HAP-1 (cell line): ENCODE results near the gene SH2D1B.

Experiments used
- DNase-seq, 2 experiments: peaks; one replicate each; pipeline ENCODE4 v3.0.0-alpha.2; 2016 to 2020; ENCODE audit warnings: low spot score in 2 of 2
- H3K27me3 ChIP-seq: fragments of 250-450 bp; sonication (Bioruptor Pico); 2 replicates; pipeline ENCODE4 v1.5.1; 2020; ENCODE audit warnings: low read depth, mild to moderate bottlenecking, moderate library complexity
- H3K36me3 ChIP-seq: fragments of 250-450 bp; sonication (Bioruptor Pico); replicated peaks from 2 replicates; pipeline ENCODE4 v1.5.1; 2020; ENCODE audit warnings: mild to moderate bottlenecking
- H3K4me1 ChIP-seq: fragments of 250-450 bp; sonication (Bioruptor Pico); 2 replicates; pipeline ENCODE4 v1.5.1; 2020; ENCODE audit warnings: mild to moderate bottlenecking
- H3K4me3 ChIP-seq: fragments of 250-450 bp; sonication (Bioruptor Pico); 2 replicates; pipeline ENCODE4 v1.5.1; 2020; ENCODE audit warnings: mild to moderate bottlenecking, moderate library complexity
- H3K9me3 ChIP-seq: fragments of 250-450 bp; sonication (Bioruptor Pico); 2 replicates; pipeline ENCODE4 v1.5.1; 2020; ENCODE audit warnings: mild to moderate bottlenecking, moderate library complexity
- in situ Hi-C: fragments of 300-500 bp; cut with MboI; formaldehyde crosslinking; loops from 3 replicates; pipeline ENCODE4 v1.14.3; 2020; ENCODE audit warnings: low sequenced_read_pairs, inconsistent platforms, mixed read lengths

SH2D1B gene

DNA sequence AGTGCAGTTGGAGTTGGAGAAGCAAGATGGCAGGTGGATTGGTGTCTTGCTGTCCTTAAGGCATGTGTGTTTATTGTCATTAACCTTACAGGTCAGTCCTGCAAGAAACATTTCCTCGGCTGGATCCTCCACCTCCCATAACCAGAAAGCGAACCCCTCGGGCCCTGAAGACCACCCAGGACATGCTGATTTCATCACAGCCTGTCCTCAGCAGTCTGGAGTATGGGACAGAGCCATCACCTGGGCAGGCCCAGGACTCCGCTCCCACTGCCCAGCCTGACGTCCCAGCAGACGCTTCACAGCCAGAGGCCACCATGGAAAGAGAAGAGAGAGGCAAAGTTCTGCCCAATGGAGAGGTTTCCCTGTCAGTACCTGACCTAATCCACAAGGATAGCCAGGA lies 28.8 kb downstream of the SH2D1B start:
- no peaks in the 10 kb centered on the region for H3K27me3 ChIP-seq
- no peak for DNase-seq
- no peaks in the 10 kb centered on the region for H3K4me1 ChIP-seq
- no peaks in the 10 kb centered on the region for H3K9me3 ChIP-seq
- H3K4me3 ChIP-seq, result no peak overlapping the region
- in situ Hi-C loops, result loop anchor here (10.0 kb wide), 1 partner anchor 328 kb away; no protein-coding TSS in a partner anchor
- no peaks in the 10 kb centered on the region for H3K36me3 ChIP-seq

DNA sequence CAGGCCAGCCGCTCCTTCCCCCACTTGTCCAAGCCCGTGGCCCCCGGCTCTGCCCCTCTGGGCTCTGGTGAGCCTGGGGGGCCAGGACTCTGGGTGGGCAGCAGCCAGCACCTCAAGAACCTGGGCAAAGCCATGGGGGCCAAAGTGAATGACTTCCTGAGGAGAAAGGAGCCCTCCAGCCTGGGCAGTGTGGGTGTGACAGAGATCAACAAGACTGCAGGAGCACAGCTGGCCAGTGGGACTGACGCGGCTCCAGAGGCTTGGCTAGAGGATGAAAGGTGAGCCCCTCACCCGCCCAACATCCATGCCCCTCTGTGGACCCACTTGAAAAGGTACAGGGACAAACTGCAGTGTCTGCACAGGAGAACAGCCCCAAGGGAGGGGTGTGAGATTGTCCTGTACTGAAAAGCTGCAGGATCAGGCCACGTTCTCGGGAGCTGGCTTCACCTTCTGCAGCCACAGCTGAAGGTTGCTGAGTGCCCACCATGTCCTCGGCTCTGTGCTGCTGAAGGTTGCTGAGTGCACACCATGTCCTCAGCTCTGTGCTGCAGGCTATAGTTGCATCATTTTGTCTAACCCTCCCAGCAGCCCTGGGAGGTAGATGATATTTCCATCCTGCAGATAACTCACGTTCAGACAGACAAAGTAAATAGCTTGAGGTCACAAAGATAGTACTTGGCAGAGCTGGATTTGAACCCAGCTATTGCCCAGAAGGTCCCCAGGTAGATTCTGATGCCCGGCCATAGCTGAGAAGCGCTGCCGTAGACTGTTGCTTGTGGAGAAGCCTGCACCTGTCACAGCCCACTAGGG lies 29.8 kb downstream of the SH2D1B start:
- Histone ChIP-seq H3K27me3 (no peaks in the 10 kb centered on the region), H3K36me3 (no peaks in the 10 kb centered on the region), H3K9me3 (no peaks in the 10 kb centered on the region), H3K4me3 (no peak overlapping the region), H3K4me1 (no peaks in the 10 kb centered on the region)
- no peak for DNase-seq
- in situ Hi-C loops, result loop anchor here (10.0 kb wide), 1 partner anchor 327 kb away; no protein-coding TSS in a partner anchor

DNA sequence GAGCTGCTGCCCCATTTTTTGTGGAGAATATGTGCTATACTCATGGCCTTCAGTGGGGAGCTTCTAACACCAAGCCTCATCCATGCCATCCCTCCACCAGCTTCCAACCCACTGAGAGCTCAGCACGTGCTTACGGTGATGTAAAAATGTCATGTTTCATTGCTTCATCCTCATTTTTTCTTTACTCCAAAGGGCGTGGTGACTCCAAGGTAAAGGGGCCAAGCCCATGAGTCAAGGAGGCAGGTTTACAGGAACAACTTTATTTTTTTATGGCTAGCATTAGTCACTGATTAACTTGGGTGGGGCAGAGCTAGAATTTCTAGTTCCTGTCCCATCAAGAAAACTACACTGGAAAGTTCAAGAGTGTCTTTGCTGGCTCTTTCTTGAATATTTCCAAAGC lies 30.6 kb downstream of the SH2D1B start, which contains the start of gene C1orf226:
TSS of gene C1orf226 (plus strand) at position 346 of the 400 bp plus-strand sequence. CDS start 174 bp downstream, outside the sequence.
- DNase-seq, result no peak
- in situ Hi-C loops, result loop anchor here (10.0 kb wide), 1 partner anchor 327 kb away; no protein-coding TSS in a partner anchor
- Histone ChIP-seq H3K9me3 (no peaks in the 10 kb centered on the region), H3K36me3 (no peaks in the 10 kb centered on the region), H3K4me3 (no peak within 1 kb of the TSS), H3K27me3 (no peaks in the 10 kb centered on the region), H3K4me1 (no peaks in the 10 kb centered on the region)

DNA sequence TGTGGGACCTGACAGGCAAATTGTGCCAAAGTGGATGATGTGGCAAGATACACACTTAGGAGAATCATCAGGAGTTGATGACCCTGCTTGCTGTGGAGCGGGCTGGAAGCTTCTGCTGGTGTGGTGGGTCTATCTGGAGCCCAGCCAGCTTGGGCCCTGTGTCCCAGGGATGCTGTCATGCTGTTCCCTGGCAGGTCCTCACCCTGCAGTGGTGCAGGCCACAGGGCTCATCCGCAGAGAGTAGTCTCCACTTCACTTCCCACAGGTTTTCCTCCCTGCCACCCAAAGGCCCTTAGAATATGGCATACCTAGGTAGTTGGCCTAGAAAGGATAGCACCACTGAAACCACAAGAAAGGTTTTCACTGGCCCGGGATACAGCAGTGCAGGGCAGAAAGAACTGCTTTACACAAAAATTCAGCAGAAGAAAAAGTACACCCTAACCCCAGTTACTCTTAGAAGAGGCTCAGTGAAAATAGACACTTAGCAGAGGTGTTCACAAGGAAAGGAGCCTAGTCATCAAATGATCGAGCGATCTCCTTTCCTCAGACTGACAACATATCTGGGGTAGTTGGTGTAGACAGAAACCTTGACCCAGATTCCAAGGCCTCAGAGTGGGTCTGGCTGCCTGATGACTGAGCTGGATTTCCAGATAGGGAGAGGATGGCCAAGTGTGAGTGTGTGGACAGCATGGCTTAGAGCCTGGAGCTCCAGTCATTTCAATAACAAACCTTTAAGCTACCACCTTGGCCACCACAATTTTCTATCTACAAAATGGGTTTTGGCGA lies 31.7 kb downstream of the SH2D1B start:
- Histone ChIP-seq H3K4me3 (no peak overlapping the region), H3K4me1 (no peaks in the 10 kb centered on the region), H3K36me3 (no peaks in the 10 kb centered on the region), H3K27me3 (no peaks in the 10 kb centered on the region), H3K9me3 (no peaks in the 10 kb centered on the region)
- in situ Hi-C loops, result loop anchor here (10.0 kb wide), 1 partner anchor 325 kb away; no protein-coding TSS in a partner anchor
- no peak for DNase-seq

DNA sequence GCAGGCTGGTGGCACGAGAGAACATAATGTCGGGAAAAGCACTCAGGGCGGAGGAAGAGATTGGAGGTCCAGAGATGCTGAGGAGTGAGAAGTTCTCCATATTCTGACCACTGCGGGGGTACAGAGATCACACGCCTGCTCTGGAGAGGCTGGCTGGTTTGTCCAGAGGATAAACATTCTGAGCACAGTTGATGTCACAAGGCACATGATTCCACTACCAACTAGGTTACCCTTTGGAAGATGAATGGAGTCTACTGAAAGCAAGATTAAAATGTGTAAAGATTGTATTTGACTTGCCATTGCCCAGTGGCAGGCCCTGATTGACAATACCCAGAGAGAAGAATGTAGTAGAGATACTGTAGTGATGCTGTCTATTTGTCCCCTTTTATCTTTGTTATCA lies 35.2 kb downstream of the SH2D1B start, which contains the start of gene SPATA46:
TSS of gene SPATA46 (minus strand) at position 164 of the 400 bp plus-strand sequence. CDS start at position 100, 64 bp downstream.
- H3K9me3 ChIP-seq, result no peaks in the 10 kb centered on the region
- in situ Hi-C loops, result no loop called here
- H3K4me3 ChIP-seq, result no peak within 1 kb of the TSS
- H3K27me3 ChIP-seq, result no peaks in the 10 kb centered on the region
- DNase-seq, result no peak
- no peaks in the 10 kb centered on the region for H3K36me3 ChIP-seq
- H3K4me1 ChIP-seq, result no peaks in the 10 kb centered on the region

DNA sequence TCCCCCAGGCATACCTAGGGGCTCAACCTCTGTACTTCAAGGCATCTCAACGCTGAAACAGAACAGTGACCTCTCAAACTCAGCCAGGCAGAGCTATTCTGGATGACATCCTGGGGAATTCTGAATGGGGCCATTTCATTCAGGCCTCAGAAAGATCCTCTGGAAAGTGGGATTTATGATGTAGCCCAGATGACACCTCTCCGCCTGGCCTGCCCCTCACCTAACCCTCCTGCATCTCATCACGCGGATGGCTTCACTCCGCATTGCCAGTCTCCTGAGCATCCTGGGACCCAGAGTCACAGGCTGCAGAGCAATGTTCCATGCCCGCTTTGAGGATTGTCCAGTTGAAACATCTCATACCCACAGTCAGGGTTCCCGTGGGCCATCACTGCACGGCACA lies 36.5 kb downstream of the SH2D1B start:
- Histone ChIP-seq H3K4me3 (no peak overlapping the region), H3K27me3 (no peaks in the 10 kb centered on the region), H3K9me3 (no peaks in the 10 kb centered on the region), H3K4me1 (no peaks in the 10 kb centered on the region), H3K36me3 (no peaks in the 10 kb centered on the region)
- DNase-seq, result no peak
- in situ Hi-C loops, result no loop called here

DNA sequence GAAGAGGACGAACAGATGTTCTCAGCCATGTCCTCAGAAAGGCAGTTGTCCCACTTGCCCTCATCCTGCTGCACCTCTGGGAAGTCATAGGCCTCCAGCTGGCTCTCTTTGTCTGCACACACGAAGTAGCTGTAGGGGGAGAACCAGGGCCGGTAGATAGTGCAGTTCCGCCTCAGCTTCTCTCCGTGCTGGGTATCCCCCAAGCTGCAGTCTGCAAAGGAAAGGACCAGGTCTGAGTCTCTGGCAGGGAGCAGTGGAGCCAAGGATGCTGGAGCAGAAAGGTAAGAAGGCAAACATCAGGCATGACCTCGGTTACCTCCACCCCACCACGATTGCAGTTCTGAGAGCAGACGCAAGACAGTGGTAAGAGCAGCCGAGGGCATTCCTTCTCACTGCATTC lies 37.5 kb downstream of the SH2D1B start:
- no peak for DNase-seq
- H3K27me3 ChIP-seq, result no peaks in the 10 kb centered on the region
- H3K36me3 ChIP-seq, result no peaks in the 10 kb centered on the region
- H3K4me3 ChIP-seq, result no peak overlapping the region
- in situ Hi-C loops, result no loop called here
- no peaks in the 10 kb centered on the region for H3K9me3 ChIP-seq
- H3K4me1 ChIP-seq, result no peaks in the 10 kb centered on the region

DNA sequence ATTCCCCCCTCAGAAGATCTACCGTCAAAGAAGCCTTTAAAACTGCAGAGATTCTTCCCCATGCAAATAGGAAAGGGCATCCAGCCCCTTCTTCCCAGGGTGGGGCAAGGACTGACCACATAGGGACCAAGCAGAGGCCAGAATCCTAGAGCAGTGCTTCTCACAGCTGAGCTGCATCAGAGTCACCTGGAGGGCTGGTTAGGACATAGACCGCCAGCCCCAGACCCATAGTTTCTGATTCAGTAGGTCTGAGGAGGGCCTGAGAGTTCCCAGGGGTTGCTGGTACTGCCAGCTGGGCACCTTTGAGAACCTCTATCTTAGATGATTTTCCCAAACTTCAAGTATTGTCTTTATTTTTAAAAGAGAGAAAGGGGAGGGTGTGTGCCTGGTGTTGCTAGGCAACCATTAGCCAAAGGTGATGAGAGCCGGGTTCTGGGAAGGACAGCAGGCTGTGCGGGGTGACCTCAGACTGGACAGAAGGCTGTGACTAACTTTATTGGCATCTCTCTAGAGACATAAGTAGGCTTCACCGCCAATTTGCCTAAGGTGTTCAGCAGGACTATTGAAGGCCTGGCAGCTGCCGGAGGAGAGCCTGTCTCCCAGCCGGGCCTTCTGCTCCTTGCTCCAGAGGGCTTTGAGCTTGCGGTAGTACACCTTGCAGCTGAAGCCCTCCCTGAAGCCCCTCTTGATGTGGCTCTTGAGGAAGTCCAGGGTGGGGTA lies 38.2 kb downstream of the SH2D1B start:
- no peaks in the 10 kb centered on the region for H3K9me3 ChIP-seq
- in situ Hi-C loops, result no loop called here
- H3K4me1 ChIP-seq, result no peaks in the 10 kb centered on the region
- H3K27me3 ChIP-seq, result no peaks in the 10 kb centered on the region
- no peak for DNase-seq
- no peak overlapping the region for H3K4me3 ChIP-seq
- H3K36me3 ChIP-seq, result no peaks in the 10 kb centered on the region

DNA sequence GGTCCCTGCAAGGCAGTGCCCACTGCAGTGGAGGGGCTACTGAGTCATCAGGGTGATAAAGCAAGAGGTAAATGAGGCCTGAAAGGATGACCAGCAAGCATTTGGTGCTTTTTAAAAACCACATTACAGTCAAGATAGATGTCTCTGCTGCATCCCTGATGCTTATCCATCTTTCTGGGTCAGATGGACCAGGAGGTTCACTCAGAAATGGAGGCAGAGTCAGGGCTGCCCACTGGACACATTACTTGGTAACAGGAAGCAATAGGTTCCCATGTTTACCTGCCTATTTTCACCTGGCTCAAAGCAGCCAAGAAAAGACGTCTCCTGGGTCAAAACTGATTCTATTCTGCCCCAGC lies 38.9 kb downstream of the SH2D1B start:
- in situ Hi-C loops, result no loop called here
- DNase-seq, result no peak
- Histone ChIP-seq H3K27me3 (no peaks in the 10 kb centered on the region), H3K36me3 (no peaks in the 10 kb centered on the region), H3K9me3 (no peaks in the 10 kb centered on the region), H3K4me3 (no peak overlapping the region), H3K4me1 (no peaks in the 10 kb centered on the region)

DNA sequence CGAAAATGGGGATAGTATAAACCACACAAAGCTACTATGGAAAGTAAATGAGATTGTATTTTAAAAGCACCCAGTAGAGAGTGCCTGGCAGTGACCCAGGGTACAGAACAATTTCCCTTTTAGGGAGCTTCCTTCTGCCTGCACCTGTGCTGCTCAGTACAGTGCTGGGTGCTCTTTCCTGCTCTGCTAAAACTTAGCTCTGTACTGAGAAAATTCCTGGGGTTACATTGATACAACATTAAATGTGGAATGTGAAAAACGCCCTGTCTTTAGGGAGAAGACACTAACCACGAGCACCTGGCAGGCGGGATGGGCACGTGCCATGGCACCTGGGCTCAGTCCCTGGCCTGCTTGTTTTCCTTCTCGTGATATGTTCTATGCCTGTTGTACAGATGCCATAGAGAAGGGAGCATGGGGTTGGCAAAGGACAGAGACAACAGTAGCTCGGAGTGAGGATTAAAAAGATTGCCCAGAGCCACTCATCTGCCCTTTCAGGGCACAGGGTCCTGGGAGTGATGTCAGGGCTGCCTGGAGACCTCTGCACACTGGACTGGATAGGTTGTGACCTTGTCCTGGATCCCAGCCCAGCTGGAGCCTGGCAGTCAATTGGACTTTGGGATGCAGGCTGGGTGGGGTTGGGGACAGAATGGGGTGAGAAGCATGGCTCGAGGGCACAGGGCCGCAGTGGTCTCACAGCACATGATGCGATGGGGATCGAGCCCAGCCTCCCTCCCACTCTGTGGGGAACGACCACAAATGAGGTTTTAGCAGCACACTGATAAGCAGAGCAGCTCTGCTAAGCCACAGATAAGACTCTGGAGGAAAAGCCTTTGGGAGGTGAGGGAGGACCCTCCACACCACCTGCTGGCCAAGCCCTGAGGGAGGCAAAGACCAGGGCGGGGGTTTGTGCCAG lies 39.5 kb downstream of the SH2D1B start:
- H3K4me1 ChIP-seq, result no peaks in the 10 kb centered on the region
- no peaks in the 10 kb centered on the region for H3K36me3 ChIP-seq
- no peak for DNase-seq
- H3K4me3 ChIP-seq, result no peak overlapping the region
- in situ Hi-C loops, result no loop called here
- H3K27me3 ChIP-seq, result no peaks in the 10 kb centered on the region
- H3K9me3 ChIP-seq, result no peaks in the 10 kb centered on the region

DNA sequence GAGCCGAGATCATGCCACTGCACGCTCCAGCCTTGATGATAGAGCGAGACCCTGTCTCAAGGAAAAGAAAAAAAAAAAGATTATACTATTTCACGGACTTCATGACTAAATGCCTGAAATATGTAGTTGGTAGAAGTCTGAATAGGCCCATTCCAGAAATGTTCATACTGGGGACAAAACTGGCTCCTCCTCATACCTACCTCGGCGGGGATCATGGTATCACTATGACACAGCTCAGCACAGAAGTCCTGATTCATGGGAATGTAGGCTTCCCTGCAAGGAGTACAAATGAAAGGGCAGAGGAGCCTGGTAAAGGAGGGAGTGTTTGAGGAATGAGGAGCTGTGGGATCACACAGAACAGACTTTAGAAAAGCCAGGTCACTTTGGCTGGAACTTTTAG lies 40.3 kb downstream of the SH2D1B start:
- no peaks in the 10 kb centered on the region for H3K27me3 ChIP-seq
- H3K4me1 ChIP-seq, result no peaks in the 10 kb centered on the region
- H3K9me3 ChIP-seq, result no peaks in the 10 kb centered on the region
- in situ Hi-C loops, result no loop called here
- H3K4me3 ChIP-seq, result no peak overlapping the region
- H3K36me3 ChIP-seq, result no peaks in the 10 kb centered on the region
- DNase-seq, result no peak

DNA sequence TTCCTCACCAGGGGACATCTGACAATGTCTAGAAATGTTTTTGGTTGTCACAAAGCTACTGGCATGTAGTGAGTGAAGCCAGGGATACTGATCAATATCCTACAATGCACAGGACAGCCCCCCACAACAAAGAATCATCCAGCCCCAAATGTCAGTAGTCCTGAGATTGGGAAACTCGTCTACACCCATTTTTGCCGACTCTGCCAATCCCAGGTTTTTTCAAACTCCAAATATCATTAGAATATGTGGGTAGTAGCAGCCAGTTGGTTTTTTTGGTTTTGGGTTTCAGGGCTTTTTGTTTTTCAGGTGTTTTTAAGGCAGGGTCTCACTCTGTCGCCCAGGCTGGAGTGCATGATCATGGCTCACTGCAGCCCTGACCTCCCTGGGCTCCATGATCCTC lies 41.2 kb downstream of the SH2D1B start:
- Histone ChIP-seq H3K9me3 (no peaks in the 10 kb centered on the region), H3K4me3 (no peak overlapping the region), H3K36me3 (no peaks in the 10 kb centered on the region), H3K27me3 (no peaks in the 10 kb centered on the region), H3K4me1 (no peaks in the 10 kb centered on the region)
- DNase-seq, result no peak
- in situ Hi-C loops, result no loop called here

DNA sequence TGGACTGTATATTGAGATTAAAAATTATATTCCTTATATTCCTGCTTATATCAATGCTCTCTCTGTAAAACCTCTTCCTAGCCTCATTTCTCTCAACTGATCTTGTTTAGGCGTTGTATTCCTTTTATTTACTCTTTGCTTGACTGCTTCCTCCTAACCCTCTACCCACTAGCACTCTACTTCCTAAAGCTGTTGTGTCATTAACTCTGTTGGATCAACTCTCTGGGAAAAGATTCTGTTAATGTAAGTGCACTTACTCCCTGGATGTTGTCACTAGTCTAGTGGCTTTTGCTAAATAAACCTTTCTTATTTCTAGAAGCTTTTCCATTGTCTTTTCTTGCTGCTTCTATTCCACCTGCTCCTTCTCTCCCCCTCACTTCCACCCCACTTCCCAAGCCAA lies 41.8 kb downstream of the SH2D1B start:
- no peak overlapping the region for H3K4me3 ChIP-seq
- in situ Hi-C loops, result no loop called here
- no peaks in the 10 kb centered on the region for H3K27me3 ChIP-seq
- no peak for DNase-seq
- H3K4me1 ChIP-seq, result no peaks in the 10 kb centered on the region
- no peaks in the 10 kb centered on the region for H3K36me3 ChIP-seq
- H3K9me3 ChIP-seq, result no peaks in the 10 kb centered on the region
